Erythroblast (primary cell): ENCODE measurements around the gene NBEA.

ENCODE experiments used
- GATA1 ChIP-seq: IDR thresholded peaks from 2 replicates; pipeline ENCODE4 v1.6.1; 2011; ENCODE audit warnings: low read depth, mild to moderate bottlenecking, control low read depth, low read length, moderate library complexity
- POLR2A ChIP-seq: IDR thresholded peaks from 2 replicates; pipeline ENCODE4 v1.6.1; 2011; ENCODE audit warnings: mild to moderate bottlenecking, low read length

- TF ChIP-seq POLR2A (no peak), GATA1 (no peak)
Observed at GRCh38 chr13:34900288-34900739, 41.8 kb upstream of the NBEA start.
